ENCODE results near the gene GTSF1L. TPM values are rescaled to one million over a fixed set of nuclear protein-coding genes. Genes with fewer than 3 reads are reported as not detected.

Gene GTSF1L
- total RNA-seq, 6 experiments from 2014 or later = not detected

- peak; percentile 93 for DNase-seq
- Mint-ChIP-seq H3K9me3 (no peaks in the 10 kb centered on the region; the same call in 1 of the 2 replicates), H3K27ac (peak overlapping the region; percentile 97), H3K36me3 (ENCODE audit: low read depth) (peaks cover 16% of the 10 kb centered on the region), H3K27me3 (ENCODE audit: insufficient read depth) (peaks cover 1% of the 10 kb centered on the region), H3K4me3 (peak overlapping the region; percentile 72), H3K4me1 (ENCODE audit: low read depth) (peaks cover 66% of the 10 kb centered on the region)
- TF ChIP-seq CTCF (IDR thresholded peaks at IDR 0.05) = no peak
Measured at GRCh38 chr20:43755851-43756250, 29.0 kb upstream of the GTSF1L start.

GRCh38 chr20:43755390-43755789 is 28.6 kb upstream of the GTSF1L start:
- Mint-ChIP-seq H3K4me3 (peak overlapping the region; percentile 72), H3K4me1 (ENCODE audit: low read depth) (peaks cover 70% of the 10 kb centered on the region), H3K36me3 (ENCODE audit: low read depth) (peaks cover 16% of the 10 kb centered on the region), H3K27me3 (ENCODE audit: insufficient read depth) (peaks cover 1% of the 10 kb centered on the region), H3K27ac (peak overlapping the region; percentile 97), H3K9me3 (no peaks in the 10 kb centered on the region; the same call in 1 of the 2 replicates)
- peak; percentile 90 for DNase-seq
- no peak for TF ChIP-seq CTCF (IDR thresholded peaks at IDR 0.05)

- Mint-ChIP-seq H3K36me3 (ENCODE audit: low read depth) (peaks cover 10% of the 10 kb centered on the region), H3K27me3 (ENCODE audit: insufficient read depth) (no peaks in the 10 kb centered on the region; the same call in 1 of the 2 replicates), H3K27ac (peak overlapping the region; percentile 83), H3K9me3 (no peaks in the 10 kb centered on the region; the same call in 1 of the 2 replicates), H3K4me3 (peak overlapping the region; percentile 45; the same call in 1 of the 2 replicates), H3K4me1 (ENCODE audit: low read depth) (peaks cover 76% of the 10 kb centered on the region)
- TF ChIP-seq CTCF (IDR thresholded peaks at IDR 0.05) = no peak
- DNase-seq = peak; percentile 90
Measured at GRCh38 chr20:43752561-43753301, 25.9 kb upstream of the GTSF1L start.

- peak overlapping the region; percentile 45; the same call in 1 of the 2 replicates for H3K4me3 Mint-ChIP-seq
- TF ChIP-seq CTCF (IDR thresholded peaks at IDR 0.05) = no peak
- peaks cover 10% of the 10 kb centered on the region for H3K36me3 Mint-ChIP-seq (ENCODE audit: low read depth)
- peaks cover 76% of the 10 kb centered on the region for H3K4me1 Mint-ChIP-seq (ENCODE audit: low read depth)
- no peaks in the 10 kb centered on the region; the same call in 1 of the 2 replicates for H3K9me3 Mint-ChIP-seq
- no peak for DNase-seq
- H3K27me3 Mint-ChIP-seq (ENCODE audit: insufficient read depth) = no peaks in the 10 kb centered on the region; the same call in 1 of the 2 replicates
- peak overlapping the region; percentile 83 for H3K27ac Mint-ChIP-seq
Measured at GRCh38 chr20:43752051-43752360, 25.2 kb upstream of the GTSF1L start.

GRCh38 chr20:43751167-43752050 is 24.6 kb upstream of the GTSF1L start:
- peak; percentile 92 for DNase-seq
- Mint-ChIP-seq H3K4me3 (peak overlapping the region; percentile 45), H3K36me3 (ENCODE audit: low read depth) (peaks cover 10% of the 10 kb centered on the region), H3K27ac (peak overlapping the region; percentile 83), H3K27me3 (ENCODE audit: insufficient read depth) (no peaks in the 10 kb centered on the region; the same call in 1 of the 2 replicates), H3K4me1 (ENCODE audit: low read depth) (peaks cover 74% of the 10 kb centered on the region), H3K9me3 (no peaks in the 10 kb centered on the region; the same call in 1 of the 2 replicates)
- no peak; the same call in 1 of the 2 replicates for TF ChIP-seq CTCF (IDR thresholded peaks at IDR 0.05)
